Measurements from ENCODE around the gene FAM110C. TPM values are rescaled to one million over a fixed set of nuclear protein-coding genes. Genes with fewer than 3 reads are reported as not detected.
"Not testable (repeated sequence)": the region's sequence is repeated elsewhere in the genome, so short reads cannot be mapped to it uniquely, and the experiment has no call there.

The FAM110C gene
- total RNA-seq (2014; rRNA removed; shearing (Covaris generic)): 0.18 TPM in 1 of 2 replicates, not detected in the other
- polyA plus RNA-seq (2015; cell fraction: cytosol; rRNA removed): 0.06 TPM in 1 of 2 replicates, not detected in the other
- 0.10 and 0.39 TPM in 2 replicates for polyA plus RNA-seq (2015; cell fraction: nucleus; rRNA removed)

GRCh38 chr2:46471-47345, at the start of gene FAM110C:
Gene FAM110C (minus strand): TSS chr2:46505. CDS start chr2:46385, 120 bp downstream.
- in situ Hi-C loops (cut with HindIII; ENCODE audit: low pct_unique_long_range_greater_than_20kb, low sequenced_read_pairs): no loop called here
- no peak for DNase-seq (ENCODE audit: low read depth, low spot score)

- in situ Hi-C loops (cut with HindIII; ENCODE audit: low pct_unique_long_range_greater_than_20kb, low sequenced_read_pairs): no loop called here
- no peak for DNase-seq (ENCODE audit: low read depth, low spot score)
Measured at GRCh38 chr2:92326-92725, 46.0 kb upstream of the FAM110C start.

GRCh38 chr2:90645-91312, 44.5 kb upstream of the FAM110C start:
- in situ Hi-C loops (cut with HindIII; ENCODE audit: low pct_unique_long_range_greater_than_20kb, low sequenced_read_pairs): no loop called here
- DNase-seq (ENCODE audit: low read depth, low spot score): no peak

GRCh38 chr2:85761-86160, 39.5 kb upstream of the FAM110C start:
- DNase-seq (ENCODE audit: low read depth, low spot score): no peak
- in situ Hi-C loops (cut with HindIII; ENCODE audit: low pct_unique_long_range_greater_than_20kb, low sequenced_read_pairs): no loop called here

- in situ Hi-C loops (cut with HindIII; ENCODE audit: low pct_unique_long_range_greater_than_20kb, low sequenced_read_pairs): no loop called here
Measured at GRCh38 chr2:84121-84520, 37.8 kb upstream of the FAM110C start.

GRCh38 chr2:80971-81736, 34.8 kb upstream of the FAM110C start:
- in situ Hi-C loops (cut with HindIII; ENCODE audit: low pct_unique_long_range_greater_than_20kb, low sequenced_read_pairs): no loop called here
- DNase-seq (ENCODE audit: low read depth, low spot score): no peak

More at GRCh38 chr2:84121-84520, 37.8 kb upstream of the FAM110C start:
- DNase-seq (ENCODE audit: low read depth, low spot score): no peak

GRCh38 chr2:80378-80777, 34.1 kb upstream of the FAM110C start:
- in situ Hi-C loops (cut with HindIII; ENCODE audit: low pct_unique_long_range_greater_than_20kb, low sequenced_read_pairs): no loop called here
- DNase-seq (ENCODE audit: low read depth, low spot score): no peak

- in situ Hi-C loops (cut with HindIII; ENCODE audit: low pct_unique_long_range_greater_than_20kb, low sequenced_read_pairs): no loop called here
- no peak for DNase-seq (ENCODE audit: low read depth, low spot score)
Measured at GRCh38 chr2:71309-72035, 25.2 kb upstream of the FAM110C start.

GRCh38 chr2:69366-70344, 23.4 kb upstream of the FAM110C start:
- no peak for DNase-seq (ENCODE audit: low read depth, low spot score)

GRCh38 chr2:68637-69036, 22.3 kb upstream of the FAM110C start:
- DNase-seq (ENCODE audit: low read depth, low spot score); in situ Hi-C loops (cut with HindIII; ENCODE audit: low pct_unique_long_range_greater_than_20kb, low sequenced_read_pairs): not testable (repeated sequence)

More at GRCh38 chr2:69366-70344, 23.4 kb upstream of the FAM110C start:
- in situ Hi-C loops (cut with HindIII; ENCODE audit: low pct_unique_long_range_greater_than_20kb, low sequenced_read_pairs): no loop called here

GRCh38 chr2:66853-67252, 20.5 kb upstream of the FAM110C start:
- in situ Hi-C loops (cut with HindIII; ENCODE audit: low pct_unique_long_range_greater_than_20kb, low sequenced_read_pairs): no loop called here
- no peak for DNase-seq (ENCODE audit: low read depth, low spot score)

- in situ Hi-C loops (cut with HindIII; ENCODE audit: low pct_unique_long_range_greater_than_20kb, low sequenced_read_pairs): no loop called here
- DNase-seq (ENCODE audit: low read depth, low spot score): no peak
Measured at GRCh38 chr2:65121-65520, 18.8 kb upstream of the FAM110C start.

- in situ Hi-C loops (cut with HindIII; ENCODE audit: low pct_unique_long_range_greater_than_20kb, low sequenced_read_pairs): no loop called here
- no peak for DNase-seq (ENCODE audit: low read depth, low spot score)
Measured at GRCh38 chr2:55587-56448, 9.5 kb upstream of the FAM110C start.

- in situ Hi-C loops (cut with HindIII; ENCODE audit: low pct_unique_long_range_greater_than_20kb, low sequenced_read_pairs): no loop called here
Measured at GRCh38 chr2:51613-52012, 5.3 kb upstream of the FAM110C start.

GRCh38 chr2:47737-48136, 1.4 kb upstream of the FAM110C start:
- DNase-seq (ENCODE audit: low read depth, low spot score): no peak
- in situ Hi-C loops (cut with HindIII; ENCODE audit: low pct_unique_long_range_greater_than_20kb, low sequenced_read_pairs): no loop called here

More at GRCh38 chr2:51613-52012, 5.3 kb upstream of the FAM110C start:
- no peak for DNase-seq (ENCODE audit: low read depth, low spot score)
